Subcutaneous adipose tissue (tissue), 4 donors: ENCODE results near the gene NDUFAF8. TPM values are rescaled to one million over a fixed set of nuclear protein-coding genes. Genes with fewer than 3 reads are reported as not detected.

Source experiments
- total RNA-seq, 4 donors: library from RNA; depleted of rRNA; stranded (reverse); fragments of >200 nt; gene quantifications; one replicate each; pipeline ENCODE4 v1.1.0, GENCODE V29; 2016
- TF ChIP-seq, protein P1 (sequence below): fragments of 450-650 bp; IDR thresholded peaks from one replicate; pipeline ENCODE4 v1.5.1; 2016; ENCODE audit warnings: low read depth, mild to moderate bottlenecking, control low read depth, antibody characterized with exemption, moderate library complexity

NDUFAF8 gene
- total RNA-seq, 4 donors from 2014 or later = 20.4 to 59.5 (median 53.6) TPM

DNA sequence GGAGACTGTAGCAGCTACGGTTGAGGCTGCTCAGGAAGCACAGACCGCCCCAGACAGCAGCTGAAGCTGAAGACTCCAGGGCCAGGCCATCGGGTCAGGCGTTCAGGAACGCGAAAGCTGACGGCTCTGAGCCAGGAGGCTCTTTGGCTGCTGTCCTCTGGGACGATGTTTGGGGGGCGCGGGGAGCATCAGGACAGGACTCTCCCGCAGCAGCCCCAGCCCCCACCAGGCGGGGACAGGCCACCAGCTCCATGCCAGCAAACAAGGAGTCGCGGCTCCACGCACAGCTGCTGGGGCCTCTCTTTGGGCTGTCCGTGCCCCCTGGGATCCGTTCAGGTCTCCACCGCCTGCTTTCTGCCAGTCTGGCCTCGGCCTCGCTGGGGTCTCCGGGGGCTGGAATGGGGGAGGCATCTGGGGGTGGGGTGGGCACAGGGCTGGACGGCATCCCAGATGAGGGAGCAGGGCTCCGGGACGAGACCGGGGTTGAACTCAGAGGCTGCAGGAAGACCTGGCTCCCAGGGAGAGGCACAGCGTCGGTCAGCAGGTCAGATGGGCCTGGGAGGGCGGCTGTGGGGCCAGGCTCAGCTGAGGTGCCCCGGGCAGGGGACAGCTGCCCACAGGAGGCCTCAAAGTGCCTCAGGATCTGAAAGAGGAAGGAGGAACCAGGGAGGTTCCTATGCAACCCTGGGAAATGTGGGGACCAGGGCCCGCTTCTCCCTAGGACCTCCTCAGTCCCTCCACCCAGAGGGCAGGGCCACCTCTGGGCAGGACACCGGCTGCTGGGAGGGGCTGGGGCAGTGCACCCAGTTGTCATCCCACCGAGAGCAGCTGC lies 10.1 kb upstream of the NDUFAF8 start:
- TF ChIP-seq, protein P1, sequence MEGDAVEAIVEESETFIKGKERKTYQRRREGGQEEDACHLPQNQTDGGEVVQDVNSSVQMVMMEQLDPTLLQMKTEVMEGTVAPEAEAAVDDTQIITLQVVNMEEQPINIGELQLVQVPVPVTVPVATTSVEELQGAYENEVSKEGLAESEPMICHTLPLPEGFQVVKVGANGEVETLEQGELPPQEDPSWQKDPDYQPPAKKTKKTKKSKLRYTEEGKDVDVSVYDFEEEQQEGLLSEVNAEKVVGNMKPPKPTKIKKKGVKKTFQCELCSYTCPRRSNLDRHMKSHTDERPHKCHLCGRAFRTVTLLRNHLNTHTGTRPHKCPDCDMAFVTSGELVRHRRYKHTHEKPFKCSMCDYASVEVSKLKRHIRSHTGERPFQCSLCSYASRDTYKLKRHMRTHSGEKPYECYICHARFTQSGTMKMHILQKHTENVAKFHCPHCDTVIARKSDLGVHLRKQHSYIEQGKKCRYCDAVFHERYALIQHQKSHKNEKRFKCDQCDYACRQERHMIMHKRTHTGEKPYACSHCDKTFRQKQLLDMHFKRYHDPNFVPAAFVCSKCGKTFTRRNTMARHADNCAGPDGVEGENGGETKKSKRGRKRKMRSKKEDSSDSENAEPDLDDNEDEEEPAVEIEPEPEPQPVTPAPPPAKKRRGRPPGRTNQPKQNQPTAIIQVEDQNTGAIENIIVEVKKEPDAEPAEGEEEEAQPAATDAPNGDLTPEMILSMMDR = no peak

DNA sequence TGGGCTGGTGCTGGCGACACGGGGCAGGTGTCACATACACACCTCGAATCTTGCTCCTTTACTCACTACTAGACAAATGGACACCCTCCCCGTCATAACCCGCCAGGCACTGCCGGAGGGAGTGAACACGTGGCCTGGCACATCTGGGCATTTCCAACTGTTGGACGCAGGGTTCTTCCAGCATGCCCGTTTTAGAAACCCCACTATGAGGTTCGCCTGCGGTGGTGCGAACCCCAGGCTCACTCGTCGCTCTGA lies 9.5 kb upstream of the NDUFAF8 start:
- TF ChIP-seq, protein P1 = no peak

DNA sequence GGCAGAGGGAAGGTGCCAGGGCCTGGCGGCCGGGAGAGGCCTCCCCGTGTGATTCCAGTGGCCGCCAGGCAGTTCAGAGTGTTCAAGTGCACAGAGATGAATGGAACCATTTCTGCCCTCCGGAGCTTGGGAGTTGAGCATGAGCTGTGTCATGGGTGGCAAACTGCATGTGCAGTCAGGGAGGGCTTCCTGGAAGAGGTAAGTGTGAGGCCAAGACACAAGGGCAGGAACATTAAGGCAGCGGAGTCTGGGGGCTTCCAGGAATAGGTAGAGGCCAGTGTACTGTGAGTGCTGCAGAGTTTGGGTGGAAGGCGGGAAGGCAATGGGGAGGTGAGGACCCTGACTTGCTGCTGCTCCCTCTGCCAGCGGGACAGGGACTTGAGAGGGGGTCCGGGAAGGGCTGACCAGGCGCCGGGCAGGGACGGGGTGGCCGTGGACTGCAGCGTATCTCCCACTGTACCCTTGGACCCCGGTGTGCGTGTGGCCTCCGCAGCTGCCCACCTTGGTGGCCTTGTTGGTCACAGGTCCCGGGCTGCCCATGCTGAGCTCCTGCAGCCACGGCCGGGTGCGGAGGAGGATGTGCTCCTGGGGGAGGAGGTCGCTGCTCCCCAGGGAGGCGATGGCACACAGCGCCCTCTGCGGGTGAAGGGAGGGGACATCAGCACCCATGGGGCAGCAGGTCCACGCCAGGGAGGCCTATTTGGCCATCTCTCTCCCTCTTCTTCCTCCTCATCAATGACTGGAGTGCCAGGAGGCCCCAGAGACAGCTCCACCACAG lies 8.9 kb upstream of the NDUFAF8 start:
- TF ChIP-seq, protein P1 = no peak

DNA sequence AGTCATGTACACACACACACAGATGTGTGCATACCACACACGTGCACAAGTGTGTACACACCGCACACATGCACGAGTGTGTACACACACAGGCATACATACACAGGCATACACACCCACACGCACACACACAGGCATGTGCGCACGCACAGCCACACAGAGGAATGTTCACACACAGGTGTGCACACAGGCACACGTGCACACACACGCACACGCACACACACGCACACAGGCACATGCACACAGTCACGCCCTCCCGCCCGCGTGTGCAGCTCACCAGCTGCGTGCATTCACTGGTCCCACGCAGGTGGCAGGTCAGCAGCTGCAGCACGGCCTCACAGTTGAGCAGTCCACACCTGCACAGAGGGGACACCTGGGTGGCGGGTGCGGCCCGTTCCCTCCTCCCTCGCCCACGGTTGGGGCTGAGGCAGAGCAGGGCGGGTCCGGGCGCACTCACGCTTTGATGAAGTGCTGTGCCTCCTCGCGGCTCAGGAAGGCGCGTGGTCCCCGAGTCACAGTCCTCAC lies 7.9 kb upstream of the NDUFAF8 start:
- TF ChIP-seq, protein P1 = no peak

DNA sequence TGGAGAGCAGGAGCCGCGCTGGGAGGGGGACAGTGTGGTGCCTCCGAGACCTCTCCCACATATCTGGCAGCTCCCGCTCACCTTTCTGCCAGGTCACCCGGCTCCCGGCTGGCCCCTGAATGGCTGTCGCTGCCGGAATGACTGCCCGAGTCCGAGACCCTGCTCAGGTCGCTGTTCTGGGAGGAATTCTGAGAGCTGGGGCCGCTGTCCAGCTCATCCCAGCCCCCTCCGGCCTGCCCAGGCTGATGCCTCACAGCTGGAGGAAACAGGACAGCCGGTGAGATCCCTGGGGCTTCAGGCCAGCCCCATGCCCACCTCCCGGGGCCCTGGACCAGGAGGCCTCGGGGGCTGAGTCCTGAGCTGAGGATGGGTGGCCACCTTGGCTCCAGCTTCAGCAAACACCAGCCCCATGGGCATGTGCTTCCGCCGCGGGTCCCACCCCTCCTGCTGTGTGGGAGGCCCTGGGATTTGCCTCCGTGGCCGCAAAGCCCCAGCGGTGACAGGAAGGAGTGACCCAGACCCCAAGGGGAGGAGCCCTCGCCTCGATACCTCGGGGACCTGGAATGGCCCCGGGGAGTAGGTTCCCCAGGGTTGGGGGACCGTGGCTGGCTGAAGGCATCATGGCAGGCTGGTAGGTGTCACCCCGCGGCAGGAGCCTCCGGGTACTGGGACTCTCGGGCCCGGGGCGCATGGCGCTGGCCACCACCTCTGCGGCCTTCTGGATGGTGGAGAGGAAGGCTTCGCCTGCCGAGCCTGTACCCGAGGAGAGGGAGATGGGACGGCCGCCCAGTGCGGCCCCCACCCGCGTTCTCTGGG lies 7.1 kb upstream of the NDUFAF8 start:
- TF ChIP-seq, protein P1 = no peak

DNA sequence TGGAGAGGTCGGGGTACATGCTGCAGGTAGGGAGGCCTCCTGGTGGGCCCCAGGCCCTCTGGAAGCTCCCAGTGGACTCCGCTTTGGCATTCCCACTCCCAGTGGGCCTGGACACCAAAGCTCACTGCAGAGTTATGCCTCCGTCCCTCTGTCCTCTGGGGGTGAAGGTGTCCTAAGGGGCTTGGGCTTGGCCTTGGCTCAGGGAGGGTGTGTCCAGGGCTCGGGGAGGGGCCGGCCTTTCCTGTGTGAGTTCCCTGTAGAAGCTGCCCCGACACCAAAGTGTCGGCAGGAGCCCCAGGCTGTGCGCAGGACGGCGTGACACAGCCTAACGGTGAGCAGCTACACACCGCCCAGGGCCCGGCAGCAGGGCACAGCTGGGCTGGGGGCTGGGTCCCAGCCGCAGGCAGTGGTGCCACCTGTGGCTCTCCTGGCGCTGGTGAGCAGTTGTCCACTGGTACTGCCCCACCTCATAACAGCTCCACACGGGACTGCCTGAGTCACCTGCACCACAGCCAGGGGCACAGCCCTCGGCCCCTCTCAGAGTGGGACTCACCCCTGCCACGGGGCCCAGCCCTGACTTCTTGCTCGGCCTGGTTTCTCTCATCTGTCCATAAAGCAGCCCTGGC lies 6.4 kb upstream of the NDUFAF8 start:
- TF ChIP-seq, protein P1 = no peak
